Measurements from ENCODE around the gene ATRN.
A peak's percentile ranks its signal among the peaks of the same experiment; 100 is the strongest.

The ATRN gene

DNA sequence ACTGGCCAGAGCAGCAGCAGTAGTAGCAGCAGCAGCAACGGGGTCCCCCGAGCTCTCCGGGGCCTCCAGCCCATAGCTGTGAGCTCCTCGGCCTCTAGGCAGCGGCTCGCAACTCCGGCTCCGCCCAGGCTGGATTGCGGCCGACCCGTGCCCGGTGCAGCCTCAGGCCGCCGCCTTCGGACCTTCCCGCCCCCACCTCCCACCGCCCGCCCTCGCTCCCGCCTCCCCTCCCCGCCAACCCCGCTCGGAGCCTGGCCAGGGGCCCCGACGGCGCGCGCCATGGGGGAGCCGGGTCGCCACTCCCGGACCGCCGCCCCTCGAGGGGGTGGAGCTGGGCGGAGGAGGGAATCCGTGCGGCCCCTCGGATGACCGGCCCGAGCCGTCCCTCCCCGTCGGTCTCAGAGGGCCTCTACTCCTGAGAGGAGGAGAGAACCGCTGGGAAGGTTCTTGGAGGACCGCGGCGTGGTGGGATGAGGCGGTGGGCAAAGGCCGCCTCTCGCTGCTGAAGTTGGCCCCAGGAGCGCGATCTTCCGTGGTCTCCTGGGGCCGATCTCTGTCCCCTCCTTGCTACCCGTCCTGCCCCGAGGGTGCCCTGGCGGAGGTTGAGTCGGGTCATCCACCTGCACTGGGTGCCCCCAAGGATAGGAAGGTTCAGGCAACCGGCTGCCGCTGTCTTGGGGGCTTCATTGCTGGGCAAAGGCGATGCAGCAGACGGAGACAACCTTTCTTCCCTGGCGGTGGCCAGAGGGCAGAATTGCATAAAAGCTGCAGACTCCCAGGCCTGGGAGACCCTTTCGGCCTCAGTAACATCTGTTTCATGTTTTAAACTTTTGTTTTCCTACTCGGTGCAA, 211.3 kb downstream of the ATRN start, which contains the start of gene ADAM33:
ADAM33 (minus strand) TSS at position 80 of the 851 bp plus-strand sequence; CDS start at position 74, 6 bp downstream.
- peak within 1 kb of the TSS; percentile 65 for H3K4me3 ChIP-seq (ENCODE audit: low read depth, low read length)
- DNase-seq (ENCODE audit: low read depth), result peak; percentile 22
- TF ChIP-seq, protein P1, sequence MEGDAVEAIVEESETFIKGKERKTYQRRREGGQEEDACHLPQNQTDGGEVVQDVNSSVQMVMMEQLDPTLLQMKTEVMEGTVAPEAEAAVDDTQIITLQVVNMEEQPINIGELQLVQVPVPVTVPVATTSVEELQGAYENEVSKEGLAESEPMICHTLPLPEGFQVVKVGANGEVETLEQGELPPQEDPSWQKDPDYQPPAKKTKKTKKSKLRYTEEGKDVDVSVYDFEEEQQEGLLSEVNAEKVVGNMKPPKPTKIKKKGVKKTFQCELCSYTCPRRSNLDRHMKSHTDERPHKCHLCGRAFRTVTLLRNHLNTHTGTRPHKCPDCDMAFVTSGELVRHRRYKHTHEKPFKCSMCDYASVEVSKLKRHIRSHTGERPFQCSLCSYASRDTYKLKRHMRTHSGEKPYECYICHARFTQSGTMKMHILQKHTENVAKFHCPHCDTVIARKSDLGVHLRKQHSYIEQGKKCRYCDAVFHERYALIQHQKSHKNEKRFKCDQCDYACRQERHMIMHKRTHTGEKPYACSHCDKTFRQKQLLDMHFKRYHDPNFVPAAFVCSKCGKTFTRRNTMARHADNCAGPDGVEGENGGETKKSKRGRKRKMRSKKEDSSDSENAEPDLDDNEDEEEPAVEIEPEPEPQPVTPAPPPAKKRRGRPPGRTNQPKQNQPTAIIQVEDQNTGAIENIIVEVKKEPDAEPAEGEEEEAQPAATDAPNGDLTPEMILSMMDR (conservative IDR thresholded peaks at IDR 0.05; ENCODE audit: low read depth, low read length), result no peak

DNA sequence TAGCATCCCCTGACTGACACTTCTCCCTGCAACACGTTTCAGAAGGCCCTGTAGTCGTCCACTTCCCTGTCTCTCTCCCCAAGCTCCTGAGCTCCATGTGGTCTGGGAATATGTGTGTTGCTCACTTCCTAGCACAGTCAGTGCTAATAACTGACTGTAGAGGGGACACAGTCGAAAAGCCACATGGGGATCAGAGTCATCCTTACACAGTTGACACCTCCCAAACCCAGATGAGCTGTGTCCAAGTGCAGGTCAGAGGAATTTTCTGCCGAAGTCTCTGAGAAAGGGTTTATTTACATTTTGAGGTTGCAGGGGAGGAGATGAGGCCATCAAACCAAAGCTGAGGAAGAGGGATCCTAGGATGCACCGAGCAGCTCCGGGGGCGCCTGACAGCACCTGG, 214.5 kb downstream of the ATRN start:
- H3K4me3 ChIP-seq (ENCODE audit: low read depth, low read length), result no peak overlapping the region
- TF ChIP-seq, protein P1 (conservative IDR thresholded peaks at IDR 0.05; ENCODE audit: low read depth, low read length), result no peak
- DNase-seq (ENCODE audit: low read depth), result no peak

DNA sequence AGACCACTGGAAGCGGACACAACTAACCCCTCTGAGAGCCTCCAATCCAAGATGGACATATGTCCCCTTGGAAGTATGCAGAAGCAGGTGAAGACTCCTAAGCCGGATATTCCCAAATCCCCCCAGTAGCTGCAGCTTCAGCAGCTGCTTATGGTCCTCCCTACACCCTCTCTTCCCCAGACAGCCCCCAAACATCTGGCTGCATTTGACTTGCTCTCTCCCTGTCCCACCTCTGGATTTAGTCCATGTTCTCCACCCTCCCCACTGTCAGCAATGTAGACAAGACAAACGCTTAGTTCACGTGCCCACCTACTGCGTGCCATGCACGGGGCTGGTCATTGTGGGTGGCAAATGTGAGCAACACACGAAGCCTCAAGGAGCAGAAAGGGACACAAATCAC, 215.6 kb downstream of the ATRN start:
- DNase-seq (ENCODE audit: low read depth), result no peak
- no peak overlapping the region for H3K4me3 ChIP-seq (ENCODE audit: low read depth, low read length)
- TF ChIP-seq, protein P1 (conservative IDR thresholded peaks at IDR 0.05; ENCODE audit: low read depth, low read length), result no peak

DNA sequence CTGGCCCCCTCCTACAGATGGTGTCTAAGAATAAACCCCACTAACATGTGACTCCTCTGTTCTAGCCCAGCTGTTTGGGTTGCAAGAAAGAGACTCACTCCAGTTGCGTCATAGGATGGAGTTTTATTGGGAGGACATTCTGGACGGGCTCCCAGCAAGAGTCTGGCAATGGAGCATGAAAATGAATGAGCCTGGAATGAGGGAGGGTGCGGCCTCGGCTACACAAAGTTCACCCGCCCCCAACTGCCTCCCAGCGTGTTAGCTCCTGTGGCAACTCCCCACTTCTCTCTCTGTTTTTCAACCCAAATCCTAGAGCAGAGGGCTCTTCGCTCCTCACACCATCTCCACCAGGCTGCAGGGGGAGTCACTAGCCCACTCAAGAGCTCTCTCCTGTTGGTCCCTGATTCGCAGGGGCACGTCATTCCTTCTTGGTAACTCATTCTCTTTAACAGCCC, 216.1 kb downstream of the ATRN start:
- no peak overlapping the region for H3K4me3 ChIP-seq (ENCODE audit: low read depth, low read length)
- peak; percentile 91 for DNase-seq (ENCODE audit: low read depth)
- TF ChIP-seq, protein P1 (conservative IDR thresholded peaks at IDR 0.05; ENCODE audit: low read depth, low read length), result peak; percentile 37

DNA sequence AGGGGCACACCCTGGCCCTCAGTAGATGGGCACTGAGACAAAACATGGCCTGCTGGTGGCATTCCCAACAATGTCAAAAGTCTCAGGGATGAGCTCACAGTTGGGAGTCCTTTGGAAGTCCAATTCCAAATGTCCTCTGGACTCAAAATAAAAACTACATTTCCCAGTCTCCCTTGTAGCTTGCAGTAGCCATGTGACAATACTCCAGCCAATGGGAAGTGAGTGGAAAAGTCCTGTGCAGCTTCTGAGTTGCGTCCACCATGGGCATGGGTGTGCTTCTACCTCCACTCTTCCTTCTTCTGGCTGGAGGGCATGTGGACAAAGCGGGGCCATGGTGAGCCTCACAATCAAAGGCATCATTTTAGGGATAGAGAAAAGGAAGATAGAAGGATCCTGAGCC, 216.8 kb downstream of the ATRN start:
- DNase-seq (ENCODE audit: low read depth), result peak; percentile 77
- H3K4me3 ChIP-seq (ENCODE audit: low read depth, low read length), result no peak overlapping the region
- TF ChIP-seq, protein P1 (conservative IDR thresholded peaks at IDR 0.05; ENCODE audit: low read depth, low read length), result no peak

DNA sequence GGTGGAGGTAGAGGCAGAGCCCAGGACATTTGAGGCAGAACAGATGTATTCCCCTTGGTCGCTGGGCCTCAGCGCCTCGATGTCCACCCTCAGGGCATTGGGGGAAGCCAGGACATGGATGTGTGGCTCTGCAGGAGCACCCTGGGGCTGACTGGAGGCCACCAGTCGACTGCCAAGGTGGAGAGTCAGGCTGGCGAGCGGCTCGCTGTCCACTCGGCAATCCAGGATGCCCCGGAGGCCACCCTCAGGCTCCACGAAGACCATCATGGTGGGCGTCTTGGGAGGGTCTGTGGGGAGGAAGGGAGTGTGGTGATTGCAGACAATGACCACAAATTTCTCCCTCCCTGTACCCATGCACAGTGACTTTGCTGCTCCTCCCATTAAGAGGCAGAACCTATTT, 219.2 kb downstream of the ATRN start:
- no peak for DNase-seq (ENCODE audit: low read depth)
- no peak overlapping the region for H3K4me3 ChIP-seq (ENCODE audit: low read depth, low read length)
- TF ChIP-seq, protein P1 (conservative IDR thresholded peaks at IDR 0.05; ENCODE audit: low read depth, low read length), result no peak

DNA sequence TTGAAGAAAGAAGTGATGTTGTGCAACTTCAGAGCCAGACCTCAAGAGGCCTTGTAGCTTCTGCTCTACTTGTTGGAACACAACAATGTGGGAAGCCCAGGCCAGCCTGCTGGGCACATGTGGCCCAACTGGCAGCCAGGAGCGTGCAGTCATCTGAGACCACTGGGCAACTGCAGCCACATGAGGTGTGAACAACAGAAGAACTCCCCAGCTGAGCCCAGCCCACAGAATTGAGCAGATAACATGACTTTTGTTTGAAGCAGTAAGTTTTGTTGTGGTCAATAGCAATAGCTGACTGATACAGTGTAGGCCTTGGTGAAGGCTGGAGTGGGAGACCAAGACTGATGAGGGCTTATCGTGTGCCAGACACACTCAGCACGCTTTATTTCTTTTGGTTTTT, 219.6 kb downstream of the ATRN start:
- no peak for DNase-seq (ENCODE audit: low read depth)
- H3K4me3 ChIP-seq (ENCODE audit: low read depth, low read length), result no peak overlapping the region
- TF ChIP-seq, protein P1 (conservative IDR thresholded peaks at IDR 0.05; ENCODE audit: low read depth, low read length), result no peak

Data from choroid plexus epithelial cell (primary cell).